Lung (tissue), 12 donors: ENCODE data around the gene ACBD6. TPM values are rescaled to one million over a fixed set of nuclear protein-coding genes. Genes with fewer than 3 reads are reported as not detected.

Experiments
- ATAC-seq: fragments of 200-7000 bp; cut with Tn5 transposase; one replicate; pipeline ENCODE4 v1.9.1; 2020; ENCODE audit warnings: moderate number of reproducible peaks; ENCODE audit not compliant: insufficient read depth, low FRiP score
- DNase-seq, 3 donors: peaks; one replicate each; pipeline ENCODE4 v3.0.0-alpha.2; 2013 to 2017
- H3K27ac ChIP-seq, 2 donors: one replicate each; pipeline ENCODE4 v1.5.1; 2013; ENCODE audit warnings: mild to moderate bottlenecking in 2 of 2, moderate library complexity in 2 of 2, control low read depth in 1 of 2, inconsistent platforms in 1 of 2, low read depth in 1 of 2, low read length in 1 of 2
- H3K27me3 ChIP-seq, 3 donors: one replicate each; pipeline ENCODE4 v1.5.1; 2013; ENCODE audit warnings: low read length in 2 of 3; ENCODE audit not compliant: control insufficient read depth in 3 of 3, insufficient read depth in 3 of 3
- H3K36me3 ChIP-seq, 4 donors: one replicate each; pipeline ENCODE4 v1.5.1; 2013; ENCODE audit warnings: low read length in 4 of 4, mild to moderate bottlenecking in 1 of 4, moderate library complexity in 1 of 4; ENCODE audit not compliant: control insufficient read depth in 4 of 4, insufficient read depth in 4 of 4
- H3K4me1 ChIP-seq, 5 donors: one replicate each; pipeline ENCODE4 v1.5.1; 2013; ENCODE audit warnings: low read length in 5 of 5, mild to moderate bottlenecking in 2 of 5, moderate library complexity in 1 of 5; ENCODE audit not compliant: control insufficient read depth in 5 of 5, insufficient read depth in 5 of 5
- H3K4me3 ChIP-seq: one replicate; pipeline ENCODE4 v1.5.1; 2013; ENCODE audit warnings: mild to moderate bottlenecking, control low read depth, moderate library complexity
- H3K9ac ChIP-seq, 2 donors: one replicate each; pipeline ENCODE4 v1.5.1; 2013; ENCODE audit warnings: low read length in 2 of 2, control low read depth in 1 of 2; ENCODE audit not compliant: insufficient read depth in 1 of 2
- H3K9me3 ChIP-seq, 4 donors: one replicate each; pipeline ENCODE4 v1.5.1; 2013; ENCODE audit warnings: low read length in 3 of 4, mild to moderate bottlenecking in 1 of 4, moderate library complexity in 1 of 4; ENCODE audit not compliant: control insufficient read depth in 4 of 4, insufficient read depth in 3 of 4
- CTCF ChIP-seq: IDR thresholded peaks from 2 replicates; pipeline ENCODE4 v1.5.1; 2012; ENCODE audit warnings: mild to moderate bottlenecking; ENCODE audit errors: control extremely low read depth, extremely low read depth
- WGBS, 2 donors: extraction: QIAGEN DNeasy Blood & Tissue Kit; methylation state at CpG; one replicate each; pipeline ENCODE4 v1.1.7; 2013; 5-methylcytosine and 5-hydroxymethylcytosine counted together
- polyA plus RNA-seq, 2 donors: library from polyadenylated mRNA; stranded (reverse); fragments of 200-250 nt; gene quantifications; one replicate each; pipeline ENCODE4 v1.2.1, GENCODE V29; 2013
- total RNA-seq, 2 donors: library from RNA; depleted of rRNA in 1 of 2; stranded (reverse); fragments of >200 nt in 1 of 2; gene quantifications; one replicate each; pipeline ENCODE4 v1.2.1, GENCODE V29; 2014 to 2021
- donor health status: control.
- donor health status: control.
- donor health status: Bipolar disorder and iron deficiency.
- donor health status: healthy.
- donor health status: DM: yes; HTN: yes; CAD: no.

Gene ACBD6
- total and polyA plus RNA-seq, 4 donors: 28.1 to 53.3 (median 41.1) TPM

- Histone ChIP-seq H3K9me3 (peaks cover 0 to 6% (median 2%) of the 10 kb centered on the region in 4 donors), H3K27me3 (no peaks in the 10 kb centered on the region), H3K4me1 (no peaks in the 10 kb centered on the region), H3K27ac (no peak overlapping the region), H3K36me3 (peaks cover 0 to 15% (median 6%) of the 10 kb centered on the region in 4 donors), H3K9ac (no peak overlapping the region), H3K4me3 (no peak overlapping the region)
- no peak for TF ChIP-seq CTCF
- no peak for ATAC-seq
- no peak for DNase-seq
- 97 to 98% methylated on average over 7 of the region's 7 CpGs for WGBS, 2 donors
Observed at GRCh38 chr1:180392427-180393145, 109.8 kb downstream of the ACBD6 start.

- Histone ChIP-seq H3K36me3 (peaks cover 0 to 20% (median 6%) of the 10 kb centered on the region in 4 donors), H3K4me1 (no peaks in the 10 kb centered on the region), H3K27ac (no peak overlapping the region), H3K4me3 (no peak overlapping the region), H3K9me3 (peaks cover 0 to 8% (median 3%) of the 10 kb centered on the region in 4 donors), H3K9ac (no peak overlapping the region), H3K27me3 (no peaks in the 10 kb centered on the region)
- no peak for DNase-seq
- no peak for TF ChIP-seq CTCF
- ATAC-seq: no peak
Observed at GRCh38 chr1:180392020-180392419, 110.4 kb downstream of the ACBD6 start.

- Histone ChIP-seq H3K27me3 (no peaks in the 10 kb centered on the region), H3K4me1 (no peaks in the 10 kb centered on the region), H3K27ac (no peak overlapping the region), H3K4me3 (no peak overlapping the region), H3K9ac (no peak overlapping the region), H3K36me3 (peaks cover 0 to 8% (median 2%) of the 10 kb centered on the region in 4 donors), H3K9me3 (peaks cover 0 to 21% (median 4%) of the 10 kb centered on the region in 4 donors)
- no peak for TF ChIP-seq CTCF
- WGBS, 2 donors: 92 to 98% methylated on average over 1 of the region's 1 CpG
- no peak for DNase-seq
- ATAC-seq: no peak
Observed at GRCh38 chr1:180387413-180387812, 115.0 kb downstream of the ACBD6 start.
